Activated B cell treated with CpG ODN at 0.5 μM for 24 hours (primary cell): ENCODE results near the gene SLC26A3. TPM values are rescaled to one million over a fixed set of nuclear protein-coding genes. Genes with fewer than 3 reads are reported as not detected.

ENCODE experiments used
- ATAC-seq: fragments of 200-7000 bp; cut with Tn5 transposase; one replicate; pipeline ENCODE4 v1.10.0; 2021; ENCODE audit warnings: low read depth, mild to moderate bottlenecking, moderate library complexity
- CTCF ChIA-PET: fragments of 350-600 bp; sonication (Branson Sonifier 250); formaldehyde crosslinking; loops from one replicate; lab custom pipeline; 2021; ENCODE audit warnings: antibody characterized with exemption; lab: Charles Lee
- POLR2A ChIA-PET: fragments of 350-600 bp; sonication (Branson Sonifier 250); formaldehyde crosslinking; loops from one replicate; lab custom pipeline; 2021; ENCODE audit warnings: antibody characterized with exemption; lab: Charles Lee
- DNase-seq: peaks from one replicate; pipeline ENCODE4 v3.0.0; 2022
- H3K27ac Mint-ChIP-seq: one replicate; pipeline ENCODE4 v1.8.0; 2020; ENCODE audit warnings: mixed read lengths
- H3K27me3 Mint-ChIP-seq: one replicate; pipeline ENCODE4 v1.8.0; 2021; ENCODE audit warnings: mixed read lengths
- H3K36me3 Mint-ChIP-seq: one replicate; pipeline ENCODE4 v1.8.0; 2021; ENCODE audit warnings: low read depth, mixed read lengths
- H3K4me1 Mint-ChIP-seq: one replicate; pipeline ENCODE4 v1.8.0; 2021; ENCODE audit warnings: mixed read lengths
- H3K4me3 Mint-ChIP-seq: one replicate; pipeline ENCODE4 v1.8.0; 2020; ENCODE audit warnings: mild to moderate bottlenecking, mixed read lengths
- H3K9me3 Mint-ChIP-seq: one replicate; pipeline ENCODE4 v1.8.0; 2020; ENCODE audit warnings: mixed read lengths
- intact Hi-C: fragments of 100-400 bp; cut with micrococcal nuclease; formaldehyde crosslinking; loops from one replicate; pipeline ENCODE4 v1.15.1; 2024
- total RNA-seq: library from RNA; stranded (reverse); gene quantifications from 2 replicates; pipeline ENCODE4 v1.2.3, GENCODE V29; 2022
- TF ChIP-seq, protein P1 (sequence below): fragments of 200-600 bp; IDR thresholded peaks from one replicate; pipeline ENCODE4 v1.8.0; 2022; ENCODE audit warnings: antibody characterized with exemption, mild to moderate bottlenecking

The SLC26A3 gene
- total RNA-seq, 1 donor from 2014 or later = not detected

DNA sequence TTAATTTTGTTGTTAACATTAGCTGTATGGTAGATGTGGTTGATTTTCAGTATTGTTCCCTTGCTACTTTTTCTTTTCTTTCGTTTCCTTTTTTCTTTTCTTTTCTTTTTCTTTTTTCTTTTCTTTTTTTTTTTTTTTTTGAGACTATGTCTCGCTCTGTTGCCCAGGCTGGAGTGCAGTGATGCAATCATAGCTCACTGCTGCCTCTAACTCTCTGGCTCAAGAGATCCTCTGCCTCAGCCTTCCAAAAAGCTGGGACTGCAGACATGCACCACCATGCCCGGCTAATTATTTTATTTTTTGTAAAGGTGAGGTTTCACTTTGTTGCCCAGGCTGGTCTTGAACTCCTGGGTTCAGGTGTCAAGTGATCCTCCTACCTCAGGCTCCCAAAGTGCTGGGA lies 14.4 kb downstream of the SLC26A3 start:
- no peaks in the 10 kb centered on the region for H3K9me3 Mint-ChIP-seq
- CTCF ChIA-PET = no interaction called here
- H3K27me3 Mint-ChIP-seq = peaks cover 14% of the 10 kb centered on the region
- no peak overlapping the region for H3K27ac Mint-ChIP-seq
- POLR2A ChIA-PET = no interaction called here
- no peak for ATAC-seq
- no peaks in the 10 kb centered on the region for H3K36me3 Mint-ChIP-seq
- TF ChIP-seq, protein P1, sequence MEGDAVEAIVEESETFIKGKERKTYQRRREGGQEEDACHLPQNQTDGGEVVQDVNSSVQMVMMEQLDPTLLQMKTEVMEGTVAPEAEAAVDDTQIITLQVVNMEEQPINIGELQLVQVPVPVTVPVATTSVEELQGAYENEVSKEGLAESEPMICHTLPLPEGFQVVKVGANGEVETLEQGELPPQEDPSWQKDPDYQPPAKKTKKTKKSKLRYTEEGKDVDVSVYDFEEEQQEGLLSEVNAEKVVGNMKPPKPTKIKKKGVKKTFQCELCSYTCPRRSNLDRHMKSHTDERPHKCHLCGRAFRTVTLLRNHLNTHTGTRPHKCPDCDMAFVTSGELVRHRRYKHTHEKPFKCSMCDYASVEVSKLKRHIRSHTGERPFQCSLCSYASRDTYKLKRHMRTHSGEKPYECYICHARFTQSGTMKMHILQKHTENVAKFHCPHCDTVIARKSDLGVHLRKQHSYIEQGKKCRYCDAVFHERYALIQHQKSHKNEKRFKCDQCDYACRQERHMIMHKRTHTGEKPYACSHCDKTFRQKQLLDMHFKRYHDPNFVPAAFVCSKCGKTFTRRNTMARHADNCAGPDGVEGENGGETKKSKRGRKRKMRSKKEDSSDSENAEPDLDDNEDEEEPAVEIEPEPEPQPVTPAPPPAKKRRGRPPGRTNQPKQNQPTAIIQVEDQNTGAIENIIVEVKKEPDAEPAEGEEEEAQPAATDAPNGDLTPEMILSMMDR = no peak
- H3K4me1 Mint-ChIP-seq = no peaks in the 10 kb centered on the region
- intact Hi-C loops = no loop called here
- no peak overlapping the region for H3K4me3 Mint-ChIP-seq
- no peak for DNase-seq

DNA sequence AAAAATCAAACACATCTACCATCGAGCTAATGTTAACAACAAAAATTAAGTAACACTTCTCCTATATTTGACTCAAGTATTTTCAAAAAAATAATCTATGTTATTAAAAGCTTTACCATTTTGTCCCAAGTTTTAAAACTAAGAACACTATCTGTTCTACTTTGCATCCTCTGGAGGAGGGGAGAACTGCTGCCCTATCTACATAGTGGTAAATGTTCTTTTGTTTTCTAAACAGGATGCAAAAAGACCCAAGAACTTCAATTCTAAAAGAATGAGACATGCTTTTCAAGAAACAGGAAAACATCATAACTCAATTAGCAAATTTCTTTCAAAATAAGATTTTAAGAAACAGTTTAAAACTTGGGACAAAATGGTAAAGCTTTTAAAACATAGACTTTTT lies 14.8 kb downstream of the SLC26A3 start:
- CTCF ChIA-PET = no interaction called here
- intact Hi-C loops = no loop called here
- H3K4me3 Mint-ChIP-seq = no peak overlapping the region
- H3K4me1 Mint-ChIP-seq = no peaks in the 10 kb centered on the region
- no peaks in the 10 kb centered on the region for H3K9me3 Mint-ChIP-seq
- POLR2A ChIA-PET = no interaction called here
- DNase-seq (no peak), ATAC-seq (no peak)
- no peak overlapping the region for H3K27ac Mint-ChIP-seq
- TF ChIP-seq, protein P1 = no peak
- peaks cover 14% of the 10 kb centered on the region for H3K27me3 Mint-ChIP-seq
- no peaks in the 10 kb centered on the region for H3K36me3 Mint-ChIP-seq

DNA sequence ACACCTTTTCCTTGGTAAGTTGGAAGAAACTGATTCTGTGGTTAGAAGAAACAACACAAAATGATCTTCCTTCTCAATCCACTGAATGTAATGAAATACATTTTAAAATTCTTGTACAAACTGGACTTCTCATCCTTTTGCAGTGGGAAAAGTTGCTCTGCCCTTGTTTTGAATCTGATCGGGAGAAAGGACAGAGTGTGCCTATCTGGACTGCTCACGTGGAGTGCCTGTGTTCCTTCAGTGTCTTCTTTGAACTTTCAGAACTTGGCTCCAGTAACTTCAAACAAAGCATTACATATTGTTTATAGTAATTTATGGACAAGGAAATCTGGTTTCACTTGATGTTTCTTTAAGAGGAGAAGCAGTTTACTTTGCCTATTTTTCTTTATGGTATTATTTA lies 17.1 kb downstream of the SLC26A3 start:
- intact Hi-C loops = no loop called here
- H3K27me3 Mint-ChIP-seq = peaks cover 14% of the 10 kb centered on the region
- H3K9me3 Mint-ChIP-seq = no peaks in the 10 kb centered on the region
- DNase-seq (no peak), ATAC-seq (no peak)
- H3K4me1 Mint-ChIP-seq = no peaks in the 10 kb centered on the region
- POLR2A ChIA-PET = no interaction called here
- CTCF ChIA-PET = no interaction called here
- no peak overlapping the region for H3K4me3 Mint-ChIP-seq
- H3K27ac Mint-ChIP-seq = no peak overlapping the region
- TF ChIP-seq, protein P1 = no peak
- H3K36me3 Mint-ChIP-seq = no peaks in the 10 kb centered on the region

DNA sequence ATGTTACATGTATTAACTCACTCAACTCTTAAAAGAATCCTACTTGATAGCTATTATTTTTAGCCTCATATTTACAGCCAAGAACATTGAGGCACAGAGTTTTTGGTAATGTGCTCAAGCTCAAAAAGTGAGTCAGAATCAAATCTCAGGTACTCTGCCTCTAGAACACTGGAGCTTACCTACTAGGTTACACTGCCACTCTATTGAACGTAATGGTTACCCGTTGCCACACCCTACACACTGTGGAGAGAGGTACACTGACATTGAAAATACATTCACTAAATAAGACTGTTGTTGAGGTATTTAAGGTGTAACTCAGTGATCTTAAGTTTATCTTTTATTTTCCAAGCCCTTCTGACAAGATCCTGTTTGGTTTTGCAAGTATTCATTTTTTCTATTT lies 17.9 kb downstream of the SLC26A3 start:
- ATAC-seq (no peak), DNase-seq (no peak)
- ChIA-PET POLR2A (no interaction called here), CTCF (no interaction called here)
- Mint-ChIP-seq H3K4me3 (no peak overlapping the region), H3K36me3 (no peaks in the 10 kb centered on the region), H3K4me1 (no peaks in the 10 kb centered on the region), H3K9me3 (no peaks in the 10 kb centered on the region), H3K27me3 (peaks cover 9% of the 10 kb centered on the region), H3K27ac (no peak overlapping the region)
- intact Hi-C loops = no loop called here
- TF ChIP-seq, protein P1 = no peak

DNA sequence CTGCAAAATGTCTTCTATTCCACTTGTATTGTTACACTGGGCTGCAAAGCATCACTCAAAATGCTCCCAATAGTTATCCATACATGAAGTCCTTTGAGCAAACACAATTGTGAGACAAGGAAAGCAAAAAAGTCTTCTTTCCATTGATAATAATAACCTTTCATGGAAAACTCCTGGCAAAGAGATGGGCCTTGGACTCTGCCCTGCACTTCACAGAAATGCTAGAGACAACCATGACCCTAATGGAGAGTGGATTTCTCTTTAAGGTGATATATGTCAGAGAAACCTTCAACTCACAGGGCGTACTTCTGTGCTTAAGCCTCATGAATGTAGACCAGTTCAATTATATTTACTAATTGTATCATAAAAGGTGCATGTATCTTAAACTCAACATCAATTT lies 19.4 kb downstream of the SLC26A3 start:
- no peaks in the 10 kb centered on the region for H3K9me3 Mint-ChIP-seq
- CTCF ChIA-PET = no interaction called here
- H3K4me1 Mint-ChIP-seq = no peaks in the 10 kb centered on the region
- TF ChIP-seq, protein P1 = no peak
- intact Hi-C loops = no loop called here
- no peaks in the 10 kb centered on the region for H3K36me3 Mint-ChIP-seq
- peaks cover 9% of the 10 kb centered on the region for H3K27me3 Mint-ChIP-seq
- no peak for DNase-seq
- no peak overlapping the region for H3K4me3 Mint-ChIP-seq
- no peak overlapping the region for H3K27ac Mint-ChIP-seq
- POLR2A ChIA-PET = no interaction called here
- no peak for ATAC-seq
